ENCODE results near the gene CDKN2C.

The CDKN2C gene

GRCh38 chr1:50985094-50985493 is 15.0 kb downstream of the CDKN2C start:
- in situ Hi-C loops (cut with HindIII; ENCODE audit: low sequenced_read_pairs): no loop called here
- TF ChIP-seq CTCF (IDR thresholded peaks at IDR 0.05; ENCODE audit: low read depth, low read length, missing control alignments): no peak
- no peak overlapping the region for H3K4me3 ChIP-seq (ENCODE audit: low read depth, low read length)
- no peak for DNase-seq (ENCODE audit: low read depth)

- DNase-seq (ENCODE audit: low read depth): no peak
- in situ Hi-C loops (cut with HindIII; ENCODE audit: low sequenced_read_pairs): no loop called here
- TF ChIP-seq CTCF (IDR thresholded peaks at IDR 0.05; ENCODE audit: low read depth, low read length, missing control alignments): no peak
- no peak overlapping the region for H3K4me3 ChIP-seq (ENCODE audit: low read depth, low read length)
Observed at GRCh38 chr1:50986653-50987052, 16.6 kb downstream of the CDKN2C start.

GRCh38 chr1:50989694-50990093 is 19.6 kb downstream of the CDKN2C start:
- no peak for DNase-seq (ENCODE audit: low read depth)
- in situ Hi-C loops (cut with HindIII; ENCODE audit: low sequenced_read_pairs): no loop called here
- H3K4me3 ChIP-seq (ENCODE audit: low read depth, low read length): no peak overlapping the region
- no peak for TF ChIP-seq CTCF (IDR thresholded peaks at IDR 0.05; ENCODE audit: low read depth, low read length, missing control alignments)

DNA sequence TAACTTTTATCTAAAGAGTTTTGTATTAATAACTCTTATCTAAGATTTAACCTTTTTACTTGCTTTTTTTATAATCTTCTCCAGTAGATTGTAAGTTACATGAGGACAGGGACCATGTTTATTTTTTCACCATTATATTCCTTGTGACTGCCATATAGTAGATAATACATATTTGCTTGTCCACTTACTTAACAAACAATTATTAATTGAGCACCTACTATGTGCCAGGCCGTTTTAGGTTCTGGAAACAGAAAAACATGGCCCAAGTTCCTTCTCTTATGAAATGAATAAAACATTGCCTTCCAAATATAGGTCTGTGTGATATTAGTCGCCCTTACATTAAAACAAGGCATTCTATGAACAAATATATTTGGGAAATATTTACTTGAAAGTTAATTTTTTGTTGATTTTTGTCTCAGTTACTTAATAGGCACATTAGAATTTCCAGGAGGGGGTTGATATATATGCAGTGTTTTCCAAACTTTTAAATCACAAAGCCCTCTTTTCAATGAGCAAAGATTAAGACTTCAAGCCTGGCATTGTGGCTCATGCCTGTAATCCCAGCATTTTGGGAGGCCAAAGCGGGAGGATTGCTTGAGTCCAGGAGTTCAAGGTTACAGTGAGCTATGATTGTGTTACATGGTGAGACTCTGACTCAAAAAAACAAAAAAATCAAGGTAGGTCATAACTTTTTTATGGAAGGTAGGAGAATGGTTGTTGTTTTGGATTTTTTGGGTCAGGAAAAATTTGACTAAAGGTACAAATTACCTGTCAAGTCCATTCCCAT is 22.7 kb downstream of the CDKN2C start:
- TF ChIP-seq CTCF (IDR thresholded peaks at IDR 0.05; ENCODE audit: low read depth, low read length, missing control alignments): no peak
- H3K4me3 ChIP-seq (ENCODE audit: low read depth, low read length): no peak overlapping the region
- in situ Hi-C loops (cut with HindIII; ENCODE audit: low sequenced_read_pairs): no loop called here
- DNase-seq (ENCODE audit: low read depth): no peak

GRCh38 chr1:50993645-50994044 is 23.6 kb downstream of the CDKN2C start:
- in situ Hi-C loops (cut with HindIII; ENCODE audit: low sequenced_read_pairs): no loop called here
- no peak overlapping the region for H3K4me3 ChIP-seq (ENCODE audit: low read depth, low read length)
- no peak for DNase-seq (ENCODE audit: low read depth)
- no peak for TF ChIP-seq CTCF (IDR thresholded peaks at IDR 0.05; ENCODE audit: low read depth, low read length, missing control alignments)

GRCh38 chr1:50994997-50995396 is 25.0 kb downstream of the CDKN2C start:
- DNase-seq (ENCODE audit: low read depth): no peak
- in situ Hi-C loops (cut with HindIII; ENCODE audit: low sequenced_read_pairs): no loop called here

More at GRCh38 chr1:50994997-50995396, 25.0 kb downstream of the CDKN2C start:
- TF ChIP-seq CTCF (IDR thresholded peaks at IDR 0.05; ENCODE audit: low read depth, low read length, missing control alignments): no peak
- no peak overlapping the region for H3K4me3 ChIP-seq (ENCODE audit: low read depth, low read length)

All from astrocyte of the cerebellum (primary cell).